Stimulated activated CD8-positive, alpha-beta memory T cell treated with anti-CD3 and anti-CD28 coated beads, Interleukin-7, amount 100 ng/mL, for 4 hours (primary cell): ENCODE results near the gene TECPR1.
A peak's percentile ranks its signal among the peaks of the same experiment; 100 is the strongest.

Source experiments
- DNase-seq, 2 donors: peaks; one replicate each; pipeline ENCODE4 v3.0.0-alpha.2; 2020; ENCODE audit warnings: low read depth in 2 of 2

TECPR1 gene

GRCh38 chr7:98284335-98285036 is 32.5 kb upstream of the TECPR1 start:
- no peak for DNase-seq

GRCh38 chr7:98283887-98284222 is 31.8 kb upstream of the TECPR1 start:
- no peak for DNase-seq

- no peak for DNase-seq
These were observed 31.3 kb upstream of the TECPR1 start for GRCh38 chr7:98283127-98283886.

GRCh38 chr7:98282703-98283102 is 30.7 kb upstream of the TECPR1 start:
- no peak for DNase-seq

- DNase-seq, result no peak
These were observed 29.9 kb upstream of the TECPR1 start for GRCh38 chr7:98281757-98282606.

GRCh38 chr7:98280791-98281756 is 29.0 kb upstream of the TECPR1 start, which contains the start of gene BRI3:
TSS of gene BRI3 (plus strand) at chr7:98281686. CDS start at chr7:98281796, 110 bp downstream.
- DNase-seq, result peak; percentile 83 to 92

- no peak for DNase-seq
These were observed 28.3 kb upstream of the TECPR1 start for GRCh38 chr7:98280296-98280695.

- no peak for DNase-seq
These were observed 26.9 kb upstream of the TECPR1 start for GRCh38 chr7:98278936-98279335.

- DNase-seq, result no peak
These were observed 26.4 kb upstream of the TECPR1 start for GRCh38 chr7:98278408-98278807.

GRCh38 chr7:98276241-98276761 is 24.3 kb upstream of the TECPR1 start:
- DNase-seq, result no peak

GRCh38 chr7:98267303-98267702 is 15.3 kb upstream of the TECPR1 start:
- no peak for DNase-seq

GRCh38 chr7:98266840-98267239 is 14.8 kb upstream of the TECPR1 start:
- no peak for DNase-seq

GRCh38 chr7:98265841-98266271 is 13.8 kb upstream of the TECPR1 start:
- no peak for DNase-seq

- DNase-seq, result no peak
These were observed 5.7 kb upstream of the TECPR1 start for GRCh38 chr7:98257701-98258100.

GRCh38 chr7:98256431-98256830 is 4.4 kb upstream of the TECPR1 start:
- DNase-seq, result no peak

- DNase-seq, result no peak
These were observed 3.0 kb upstream of the TECPR1 start for GRCh38 chr7:98254951-98255610.

- DNase-seq, result no peak
These were observed 2.5 kb upstream of the TECPR1 start for GRCh38 chr7:98254516-98254915.

- no peak for DNase-seq
These were observed 508 bp upstream of the TECPR1 start for GRCh38 chr7:98252425-98253054.

GRCh38 chr7:98251231-98251600 is 816 bp downstream of the TECPR1 start:
- DNase-seq, result no peak

- peak in 1 of 2 donors; percentile 6 for DNase-seq
These were observed 1.2 kb downstream of the TECPR1 start for GRCh38 chr7:98250789-98251188.
